ENCODE data around the gene HDHD3. TPM values are rescaled to one million over a fixed set of nuclear protein-coding genes. Genes with fewer than 3 reads are reported as not detected.
A peak's percentile ranks its signal among the peaks of the same experiment; 100 is the strongest.

HDHD3 gene
- total RNA-seq, 1 experiment from 2014 or later: 10.1 TPM

GRCh38 chr9:113350107-113350661 is 26.6 kb downstream of the HDHD3 start:
- no TSS peak for BruUV-seq (replicated peaks)
- Mint-ChIP-seq H3K36me3 (ENCODE audit: insufficient read depth, unreplicated experiment) (no peaks in the 10 kb centered on the region), H3K4me3 (ENCODE audit: unreplicated experiment) (peak overlapping the region; percentile 44), H3K4me1 (ENCODE audit: insufficient read depth, unreplicated experiment) (no peaks in the 10 kb centered on the region), H3K9me3 (ENCODE audit: unreplicated experiment) (no peaks in the 10 kb centered on the region), H3K27ac (ENCODE audit: low read depth, unreplicated experiment) (no peak overlapping the region), H3K27me3 (ENCODE audit: insufficient read depth, unreplicated experiment) (peaks cover 22% of the 10 kb centered on the region)
- POLR2A ChIA-PET: interaction anchor here (0.5 to 1.6 kb wide), 5 partner anchors 10 to 75 kb away, joined by 3 to 5 read pairs (median 4); partner anchors contain the start of genes CDC26, PRPF4 and WDR31
- TF ChIP-seq CTCF (IDR thresholded peaks at IDR 0.05; ENCODE audit: unreplicated experiment): no peak
- intact Hi-C loops (cut with micrococcal nuclease): no loop called here
- CTCF ChIA-PET: interaction anchor here (0.6 to 2.8 kb wide), 5 partner anchors 10 to 712 kb away, joined by 3 to 10 read pairs (median 4); partner anchors contain the start of genes ALAD, CDC26, PRPF4 and WDR31
- no peak for DNase-seq (ENCODE audit: unreplicated experiment)

GRCh38 chr9:113349445-113350094 is 27.2 kb downstream of the HDHD3 start, which contains the start of gene BSPRY:
Gene BSPRY (plus strand): TSS chr9:113349541. CDS start chr9:113349580, 39 bp downstream.
- intact Hi-C loops (cut with micrococcal nuclease): no loop called here
- no peak for DNase-seq (ENCODE audit: unreplicated experiment)
- Mint-ChIP-seq H3K4me3 (ENCODE audit: unreplicated experiment) (peak within 1 kb of the TSS; percentile 60), H3K4me1 (ENCODE audit: insufficient read depth, unreplicated experiment) (no peaks in the 10 kb centered on the region), H3K27ac (ENCODE audit: low read depth, unreplicated experiment) (no peak within 1 kb of the TSS), H3K27me3 (ENCODE audit: insufficient read depth, unreplicated experiment) (peaks cover 22% of the 10 kb centered on the region), H3K9me3 (ENCODE audit: unreplicated experiment) (no peaks in the 10 kb centered on the region), H3K36me3 (ENCODE audit: insufficient read depth, unreplicated experiment) (no peaks in the 10 kb centered on the region)
- BruUV-seq (replicated peaks): no TSS peak
- TF ChIP-seq CTCF (IDR thresholded peaks at IDR 0.05; ENCODE audit: unreplicated experiment): no peak
- ChIA-PET POLR2A (interaction anchor here (0.6 to 1.6 kb wide), 4 partner anchors 9 to 61 kb away, joined by 3 to 5 read pairs (median 4); partner anchors contain the start of genes C9orf43, HDHD3, POLE3 and WDR31), CTCF (interaction anchor here (1.1 to 2.8 kb wide), 5 partner anchors 9 to 307 kb away, joined by 3 to 10 read pairs (median 5); partner anchors contain the start of genes ALAD, CDC26, PRPF4 and WDR31)

GRCh38 chr9:113349066-113349444 is 27.7 kb downstream of the HDHD3 start:
- H3K4me3 Mint-ChIP-seq (ENCODE audit: unreplicated experiment): peak overlapping the region; percentile 60
- intact Hi-C loops (cut with micrococcal nuclease): no loop called here
- no peak for TF ChIP-seq CTCF (IDR thresholded peaks at IDR 0.05; ENCODE audit: unreplicated experiment)
- no peak overlapping the region for H3K27ac Mint-ChIP-seq (ENCODE audit: low read depth, unreplicated experiment)
- peaks cover 22% of the 10 kb centered on the region for H3K27me3 Mint-ChIP-seq (ENCODE audit: insufficient read depth, unreplicated experiment)
- H3K4me1 Mint-ChIP-seq (ENCODE audit: insufficient read depth, unreplicated experiment): no peaks in the 10 kb centered on the region
- H3K36me3 Mint-ChIP-seq (ENCODE audit: insufficient read depth, unreplicated experiment): no peaks in the 10 kb centered on the region
- ChIA-PET POLR2A (interaction anchor here (0.6 to 1.6 kb wide), 4 partner anchors 9 to 61 kb away, joined by 3 to 5 read pairs (median 4); partner anchors contain the start of genes C9orf43, HDHD3, POLE3 and WDR31), CTCF (interaction anchor here (1.5 to 2.8 kb wide), 3 partner anchors 9 to 307 kb away, joined by 5 to 10 read pairs (median 9); partner anchors contain the start of genes ALAD and WDR31)
- DNase-seq (ENCODE audit: unreplicated experiment): no peak
- BruUV-seq (replicated peaks): no TSS peak
- H3K9me3 Mint-ChIP-seq (ENCODE audit: unreplicated experiment): no peaks in the 10 kb centered on the region

GRCh38 chr9:113348437-113348836 is 28.3 kb downstream of the HDHD3 start:
- H3K27ac Mint-ChIP-seq (ENCODE audit: low read depth, unreplicated experiment): no peak overlapping the region
- no peaks in the 10 kb centered on the region for H3K36me3 Mint-ChIP-seq (ENCODE audit: insufficient read depth, unreplicated experiment)
- intact Hi-C loops (cut with micrococcal nuclease): no loop called here
- CTCF ChIA-PET: interaction anchor here (0.8 to 2.0 kb wide), 3 partner anchors 8 to 308 kb away, joined by 3 to 9 read pairs (median 5); partner anchors contain the start of gene WDR31
- H3K9me3 Mint-ChIP-seq (ENCODE audit: unreplicated experiment): no peaks in the 10 kb centered on the region
- POLR2A ChIA-PET: interaction anchor here (1.1 to 1.6 kb wide), 4 partner anchors 8 to 53 kb away, joined by 3 to 5 read pairs (median 5); partner anchors contain the start of genes ALAD, HDHD3 and WDR31
- no TSS peak for BruUV-seq (replicated peaks)
- TF ChIP-seq CTCF (IDR thresholded peaks at IDR 0.05; ENCODE audit: unreplicated experiment): no peak
- peaks cover 22% of the 10 kb centered on the region for H3K27me3 Mint-ChIP-seq (ENCODE audit: insufficient read depth, unreplicated experiment)
- no peak overlapping the region for H3K4me3 Mint-ChIP-seq (ENCODE audit: unreplicated experiment)
- H3K4me1 Mint-ChIP-seq (ENCODE audit: insufficient read depth, unreplicated experiment): no peaks in the 10 kb centered on the region
- no peak for DNase-seq (ENCODE audit: unreplicated experiment)
